WTC11 (cell line): ENCODE data around the gene PEAK1. TPM values are rescaled to one million over a fixed set of nuclear protein-coding genes. Genes with fewer than 3 reads are reported as not detected.
A peak's percentile ranks its signal among the peaks of the same experiment; 100 is the strongest.
"Not testable (repeated sequence)": the region's sequence is repeated elsewhere in the genome, so short reads cannot be mapped to it uniquely, and the experiment has no call there.

Experiments
- ATAC-seq: fragments of 200-7000 bp; cut with Tn5 transposase; 2 replicates; pipeline ENCODE4 v1.10.0; 2021; ENCODE audit warnings: mild to moderate bottlenecking, moderate library complexity
- CTCF ChIA-PET: fragments of 300-600 bp; sonication (Branson Sonifier 250); formaldehyde crosslinking; loops from one replicate; lab custom pipeline; 2021; ENCODE audit warnings: antibody characterized with exemption; lab: Charles Lee
- POLR2A ChIA-PET: fragments of 350-600 bp; sonication (Branson Sonifier 250); formaldehyde crosslinking; loops from one replicate; lab custom pipeline; 2021; ENCODE audit warnings: antibody characterized with exemption; lab: Charles Lee
- DNase-seq: peaks from one replicate; pipeline ENCODE4 v3.0.0; 2021; ENCODE audit warnings: low spot score
- H3K27ac Mint-ChIP-seq: 2 replicates; pipeline ENCODE4 v1.8.0; 2021; ENCODE audit warnings: mixed read lengths
- H3K27me3 Mint-ChIP-seq: 2 replicates; pipeline ENCODE4 v1.8.0; 2021; ENCODE audit warnings: low read depth, mild to moderate bottlenecking, moderate library complexity, mixed read lengths
- H3K36me3 Mint-ChIP-seq: 2 replicates; pipeline ENCODE4 v1.8.0; 2021; ENCODE audit warnings: mixed read lengths
- H3K4me1 Mint-ChIP-seq: 2 replicates; pipeline ENCODE4 v1.8.0; 2022; ENCODE audit warnings: mixed read lengths
- H3K4me3 Mint-ChIP-seq: 2 replicates; pipeline ENCODE4 v1.8.0; 2021; ENCODE audit warnings: mild to moderate bottlenecking, moderate library complexity, mixed read lengths
- H3K9me3 Mint-ChIP-seq: 2 replicates; pipeline ENCODE4 v1.8.0; 2021; ENCODE audit warnings: mixed read lengths
- AFF4 ChIP-seq: sonication (generic); formaldehyde crosslinking; IDR thresholded peaks from 2 replicates; pipeline ENCODE4 v1.8.1; 2023; ENCODE audit warnings: mild to moderate bottlenecking, missing genetic modification reagents, borderline replicate concordance
- E2F5 ChIP-seq: sonication (generic); formaldehyde crosslinking; IDR thresholded peaks from 2 replicates; pipeline ENCODE4 v1.8.1; 2022; ENCODE audit warnings: mild to moderate bottlenecking, moderate library complexity, missing genetic modification reagents
- MXD4 ChIP-seq: fragments of 250-450 bp; sonication (Bioruptor Pico); IDR thresholded peaks from 2 replicates; pipeline ENCODE4 v1.8.0; 2021; ENCODE audit warnings: mild to moderate bottlenecking, moderate library complexity, borderline replicate concordance
- NFE2L1 ChIP-seq: sonication (generic); formaldehyde crosslinking; IDR thresholded peaks from 2 replicates; pipeline ENCODE4 v1.8.1; 2023; ENCODE audit warnings: missing genetic modification reagents
- SP1 ChIP-seq: sonication (generic); formaldehyde crosslinking; conservative IDR thresholded peaks from 2 replicates; pipeline ENCODE4 v1.8.1; 2022; ENCODE audit warnings: missing genetic modification reagents
- TP53 ChIP-seq: sonication (generic); formaldehyde crosslinking; IDR thresholded peaks from 2 replicates; pipeline ENCODE4 v1.8.1; 2023; ENCODE audit warnings: mild to moderate bottlenecking, missing genetic modification reagents
- USF2 ChIP-seq: sonication (generic); formaldehyde crosslinking; IDR thresholded peaks from 2 replicates; pipeline ENCODE4 v1.8.1; 2023; ENCODE audit warnings: mild to moderate bottlenecking, missing genetic modification reagents, moderate library complexity
- ZNF121 ChIP-seq: sonication (generic); formaldehyde crosslinking; IDR thresholded peaks from 2 replicates; pipeline ENCODE4 v1.8.0; 2023; ENCODE audit warnings: missing genetic modification reagents
- ZNF317 ChIP-seq: sonication (generic); formaldehyde crosslinking; IDR thresholded peaks from 2 replicates; pipeline ENCODE4 v1.8.1; 2023; ENCODE audit warnings: low read depth, mild to moderate bottlenecking, moderate library complexity, missing genetic modification reagents, borderline replicate concordance
- ZNF532 ChIP-seq: fragments of 250-450 bp; sonication (Bioruptor Pico); IDR thresholded peaks from 2 replicates; pipeline ENCODE4 v1.9.0; 2021; ENCODE audit warnings: mild to moderate bottlenecking, borderline replicate concordance
- ZSCAN18 ChIP-seq: fragments of 250-450 bp; sonication (Bioruptor Pico); IDR thresholded peaks from 2 replicates; pipeline ENCODE4 v2.1.2; 2022; ENCODE audit warnings: mild to moderate bottlenecking, moderate library complexity
- total RNA-seq: library from RNA; stranded (reverse); gene quantifications from 3 replicates; pipeline ENCODE4 v1.2.3, GENCODE V29; 2021

PEAK1 gene
- total RNA-seq, 1 experiment from 2014 or later = 49.0 TPM

GRCh38 chr15:77410701-77411618 is 8.9 kb downstream of the PEAK1 start:
- peaks cover 12% of the 10 kb centered on the region for H3K9me3 Mint-ChIP-seq
- CTCF ChIA-PET = interaction anchor here (0.8 to 1.2 kb wide), 3 partner anchors 8 to 304 kb away, joined by 3 to 4 read pairs (median 3); no protein-coding TSS in a partner anchor

GRCh38 chr15:77410157-77410500 is 9.8 kb downstream of the PEAK1 start:
- ATAC-seq, H3K27me3 Mint-ChIP-seq, H3K4me3 Mint-ChIP-seq, POLR2A ChIA-PET, H3K36me3 Mint-ChIP-seq, DNase-seq, H3K27ac Mint-ChIP-seq: not testable (repeated sequence)
- CTCF ChIA-PET = interaction anchor here (1.2 to 1.5 kb wide), 2 partner anchors 87 to 133 kb away, joined by 3 read pairs; no protein-coding TSS in a partner anchor
- Mint-ChIP-seq H3K9me3 (peaks cover 12% of the 10 kb centered on the region), H3K4me1 (peaks cover 43% of the 10 kb centered on the region)

More at GRCh38 chr15:77410701-77411618, 8.9 kb downstream of the PEAK1 start:
- POLR2A ChIA-PET = no interaction called here
- no peak overlapping the region for H3K27ac Mint-ChIP-seq
- ATAC-seq = no peak
- TF ChIP-seq MXD4 = no peak
- TF ChIP-seq, all 79 proteins: peak for 0
- peaks cover 9% of the 10 kb centered on the region; the same call in 1 of the 2 replicates for H3K36me3 Mint-ChIP-seq
- DNase-seq = no peak
- no peaks in the 10 kb centered on the region; the same call in 1 of the 2 replicates for H3K27me3 Mint-ChIP-seq
- no peak overlapping the region for H3K4me3 Mint-ChIP-seq
- H3K4me1 Mint-ChIP-seq = peaks cover 35% of the 10 kb centered on the region

- H3K27ac Mint-ChIP-seq = peak overlapping the region; percentile 81
- H3K9me3 Mint-ChIP-seq = peaks cover 12% of the 10 kb centered on the region
- ChIA-PET CTCF (interaction anchor here (1.2 to 1.5 kb wide), 2 partner anchors 88 to 134 kb away, joined by 3 read pairs; no protein-coding TSS in a partner anchor), POLR2A (no interaction called here)
- H3K4me3 Mint-ChIP-seq = no peak overlapping the region
- H3K27me3 Mint-ChIP-seq = no peaks in the 10 kb centered on the region
- H3K4me1 Mint-ChIP-seq = peaks cover 44% of the 10 kb centered on the region
- no peak for DNase-seq
- peaks cover 9% of the 10 kb centered on the region; the same call in 1 of the 2 replicates for H3K36me3 Mint-ChIP-seq
- ATAC-seq = no peak
- TF ChIP-seq SP1 (no peak), USF2 (CRISPR knock-in tag) (peak; percentile 24; the same call in 1 of the 2 replicates)
- TF ChIP-seq, all 79 proteins: peak for 1
These were observed 10.4 kb downstream of the PEAK1 start for GRCh38 chr15:77409259-77410156.

GRCh38 chr15:77406846-77407245 is 13.1 kb downstream of the PEAK1 start:
- ChIA-PET POLR2A (no interaction called here), CTCF (interaction anchor here (1.8 kb wide), 1 partner anchor 13 kb away, joined by 4 read pairs; the partner anchor contains the start of gene PEAK1)
- H3K9me3 Mint-ChIP-seq = peaks cover 12% of the 10 kb centered on the region
- peaks cover 42% of the 10 kb centered on the region for H3K4me1 Mint-ChIP-seq
- no peak overlapping the region for H3K4me3 Mint-ChIP-seq
- ATAC-seq (no peak), DNase-seq (no peak)
- peak overlapping the region; percentile 20; the same call in 1 of the 2 replicates for H3K27ac Mint-ChIP-seq
- H3K27me3 Mint-ChIP-seq = no peaks in the 10 kb centered on the region
- peaks cover 9% of the 10 kb centered on the region; the same call in 1 of the 2 replicates for H3K36me3 Mint-ChIP-seq
- TF ChIP-seq TP53 (CRISPR knock-in tag) (no peak), ZNF532 (no peak), NFE2L1 (CRISPR knock-in tag) (no peak), ZSCAN18 (no peak), AFF4 (CRISPR knock-in tag) (no peak), ZNF317 (CRISPR knock-in tag) (no peak), E2F5 (CRISPR knock-in tag) (no peak), ZNF121 (no peak)
